Fibroblast of peridontal ligament (primary cell): ENCODE measurements around the gene KLHDC7A.
"Not testable (repeated sequence)": the region's sequence is repeated elsewhere in the genome, so short reads cannot be mapped to it uniquely, and the experiment has no call there.

Experiments used
- DNase-seq: peaks from one replicate; pipeline ENCODE4 v3.0.0-alpha.2; 2010; ENCODE audit errors: extremely low read depth

The KLHDC7A gene

GRCh38 chr1:18480315-18481189, at the start of gene KLHDC7A:
Gene KLHDC7A (plus strand): TSS chr1:18480930. CDS start chr1:18480982, 52 bp downstream.
- no peak for DNase-seq

GRCh38 chr1:18434041-18434440, 46.7 kb upstream of the KLHDC7A start:
- DNase-seq: no peak

GRCh38 chr1:18440385-18441226, 40.1 kb upstream of the KLHDC7A start:
- no peak for DNase-seq

- DNase-seq: no peak
Measured at GRCh38 chr1:18443587-18444520, 36.9 kb upstream of the KLHDC7A start.

GRCh38 chr1:18444563-18444962, 36.2 kb upstream of the KLHDC7A start:
- DNase-seq: no peak

GRCh38 chr1:18446751-18447150, 34.0 kb upstream of the KLHDC7A start:
- DNase-seq: no peak

GRCh38 chr1:18447509-18448220, 33.1 kb upstream of the KLHDC7A start:
- DNase-seq: no peak

- DNase-seq: no peak
Measured at GRCh38 chr1:18448889-18449288, 31.8 kb upstream of the KLHDC7A start.

GRCh38 chr1:18452550-18452949, 28.2 kb upstream of the KLHDC7A start:
- no peak for DNase-seq

- DNase-seq: no peak
Measured at GRCh38 chr1:18458133-18459092, 22.3 kb upstream of the KLHDC7A start.

- DNase-seq: no peak
Measured at GRCh38 chr1:18461656-18462055, 19.1 kb upstream of the KLHDC7A start.

GRCh38 chr1:18462517-18462916, 18.2 kb upstream of the KLHDC7A start:
- not testable (repeated sequence) for DNase-seq

GRCh38 chr1:18463063-18463462, 17.7 kb upstream of the KLHDC7A start:
- DNase-seq: no peak

GRCh38 chr1:18463984-18464664, 16.6 kb upstream of the KLHDC7A start:
- DNase-seq: no peak

GRCh38 chr1:18464665-18465050, 16.1 kb upstream of the KLHDC7A start:
- DNase-seq: no peak

- DNase-seq: no peak
Measured at GRCh38 chr1:18466676-18467075, 14.1 kb upstream of the KLHDC7A start.

- DNase-seq: no peak
Measured at GRCh38 chr1:18468570-18468969, 12.2 kb upstream of the KLHDC7A start.

- no peak for DNase-seq
Measured at GRCh38 chr1:18469514-18469913, 11.2 kb upstream of the KLHDC7A start.

- no peak for DNase-seq
Measured at GRCh38 chr1:18470671-18471355, 9.9 kb upstream of the KLHDC7A start.
